Measurements from ENCODE around the gene TTK. TPM values are rescaled to one million over a fixed set of nuclear protein-coding genes. Genes with fewer than 3 reads are reported as not detected.
"Not testable (repeated sequence)": the region's sequence is repeated elsewhere in the genome, so short reads cannot be mapped to it uniquely, and the experiment has no call there.

The TTK gene
- total and polyA plus RNA-seq, 4 donors: 0.45 to 1.6 (median 0.84) TPM; not detected in 1

- intact Hi-C loops (cut with DNase I): no loop called here
- ATAC-seq (ENCODE audit: low FRiP score) (no peak), DNase-seq (no peak)
- Histone ChIP-seq H3K27ac (ENCODE audit: low read depth in 1 of 2, low read length in 2 of 2) (no peak overlapping the region), H3K36me3 (ENCODE audit: control insufficient read depth in 1 of 2, insufficient read depth in 2 of 2, low read length in 1 of 2) (no peaks in the 10 kb centered on the region), H3K4me3 (ENCODE audit: low read length in 2 of 2) (no peak overlapping the region), H3K9me3 (ENCODE audit: control insufficient read depth, low read length) (no peaks in the 10 kb centered on the region), H3K4me1 (ENCODE audit: control insufficient read depth in 1 of 2, insufficient read depth in 2 of 2, low read length in 2 of 2) (no peaks in the 10 kb centered on the region), H3K27me3 (ENCODE audit: control insufficient read depth in 1 of 2, insufficient read depth in 2 of 2, low read length in 1 of 2) (no peaks in the 10 kb centered on the region)
Measured at GRCh38 chr6:80060774-80061173, 56.3 kb downstream of the TTK start.

- 31 to 43% methylated on average over 7 of the region's 7 CpGs for WGBS, 2 donors
- DNase-seq; intact Hi-C loops (cut with DNase I); H3K9me3 ChIP-seq (ENCODE audit: control insufficient read depth, low read length); H3K4me1 ChIP-seq (ENCODE audit: control insufficient read depth in 1 of 2, insufficient read depth in 2 of 2, low read length in 2 of 2); ATAC-seq (ENCODE audit: low FRiP score); H3K36me3 ChIP-seq (ENCODE audit: control insufficient read depth in 1 of 2, insufficient read depth in 2 of 2, low read length in 1 of 2); H3K27me3 ChIP-seq (ENCODE audit: control insufficient read depth in 1 of 2, insufficient read depth in 2 of 2, low read length in 1 of 2); H3K4me3 ChIP-seq (ENCODE audit: low read length in 2 of 2); H3K27ac ChIP-seq (ENCODE audit: low read depth in 1 of 2, low read length in 2 of 2): not testable (repeated sequence)
Measured at GRCh38 chr6:80068146-80068545, 63.7 kb downstream of the TTK start.

GRCh38 chr6:80070431-80070830, 66.0 kb downstream of the TTK start:
- DNase-seq; H3K27me3 ChIP-seq (ENCODE audit: control insufficient read depth in 1 of 2, insufficient read depth in 2 of 2, low read length in 1 of 2); intact Hi-C loops (cut with DNase I); H3K27ac ChIP-seq (ENCODE audit: low read depth in 1 of 2, low read length in 2 of 2); H3K4me3 ChIP-seq (ENCODE audit: low read length in 2 of 2); H3K9me3 ChIP-seq (ENCODE audit: control insufficient read depth, low read length); ATAC-seq (ENCODE audit: low FRiP score); H3K4me1 ChIP-seq (ENCODE audit: control insufficient read depth in 1 of 2, insufficient read depth in 2 of 2, low read length in 2 of 2); H3K36me3 ChIP-seq (ENCODE audit: control insufficient read depth in 1 of 2, insufficient read depth in 2 of 2, low read length in 1 of 2): not testable (repeated sequence)
- 92% methylated on average over 19 of the region's 19 CpGs for WGBS, 2 donors

GRCh38 chr6:80077067-80077466, 72.6 kb downstream of the TTK start:
- H3K4me1 ChIP-seq (ENCODE audit: control insufficient read depth in 1 of 2, insufficient read depth in 2 of 2, low read length in 2 of 2): no peaks in the 10 kb centered on the region
- DNase-seq: no peak
- no peak overlapping the region for H3K4me3 ChIP-seq (ENCODE audit: low read length in 2 of 2)
- 77 to 91% methylated on average over 1 of the region's 1 CpG for WGBS, 2 donors
- H3K9me3 ChIP-seq (ENCODE audit: control insufficient read depth, low read length): peaks cover 6% of the 10 kb centered on the region
- ATAC-seq (ENCODE audit: low FRiP score): no peak
- no peaks in the 10 kb centered on the region for H3K36me3 ChIP-seq (ENCODE audit: control insufficient read depth in 1 of 2, insufficient read depth in 2 of 2, low read length in 1 of 2)
- intact Hi-C loops (cut with DNase I): no loop called here
- H3K27ac ChIP-seq (ENCODE audit: low read depth in 1 of 2, low read length in 2 of 2): no peak overlapping the region
- H3K27me3 ChIP-seq (ENCODE audit: control insufficient read depth in 1 of 2, insufficient read depth in 2 of 2, low read length in 1 of 2): no peaks in the 10 kb centered on the region

- WGBS, 2 donors: 89% methylated on average over 6 of the region's 6 CpGs
- Histone ChIP-seq H3K4me3 (ENCODE audit: low read length in 2 of 2) (no peak overlapping the region), H3K27ac (ENCODE audit: low read depth in 1 of 2, low read length in 2 of 2) (no peak overlapping the region), H3K9me3 (ENCODE audit: control insufficient read depth, low read length) (no peaks in the 10 kb centered on the region), H3K4me1 (ENCODE audit: control insufficient read depth in 1 of 2, insufficient read depth in 2 of 2, low read length in 2 of 2) (no peaks in the 10 kb centered on the region), H3K27me3 (ENCODE audit: control insufficient read depth in 1 of 2, insufficient read depth in 2 of 2, low read length in 1 of 2) (no peaks in the 10 kb centered on the region), H3K36me3 (ENCODE audit: control insufficient read depth in 1 of 2, insufficient read depth in 2 of 2, low read length in 1 of 2) (no peaks in the 10 kb centered on the region)
- no peak for DNase-seq
- intact Hi-C loops (cut with DNase I): no loop called here
- no peak for ATAC-seq (ENCODE audit: low FRiP score)
Measured at GRCh38 chr6:80088637-80089036, 84.2 kb downstream of the TTK start.

- DNase-seq (no peak), ATAC-seq (ENCODE audit: low FRiP score) (no peak)
- no peak overlapping the region for H3K27ac ChIP-seq (ENCODE audit: low read depth in 1 of 2, low read length in 2 of 2)
- no peaks in the 10 kb centered on the region for H3K4me1 ChIP-seq (ENCODE audit: control insufficient read depth in 1 of 2, insufficient read depth in 2 of 2, low read length in 2 of 2)
- H3K4me3 ChIP-seq (ENCODE audit: low read length in 2 of 2): no peak overlapping the region
- H3K27me3 ChIP-seq (ENCODE audit: control insufficient read depth in 1 of 2, insufficient read depth in 2 of 2, low read length in 1 of 2): no peaks in the 10 kb centered on the region
- intact Hi-C loops (cut with DNase I): loop anchor here in 1 of 2 donors (5.0 kb wide), 1 partner anchor 144 kb away; the partner anchor contains the start of gene ELOVL4
- no peaks in the 10 kb centered on the region for H3K36me3 ChIP-seq (ENCODE audit: control insufficient read depth in 1 of 2, insufficient read depth in 2 of 2, low read length in 1 of 2)
- H3K9me3 ChIP-seq (ENCODE audit: control insufficient read depth, low read length): no peaks in the 10 kb centered on the region
Measured at GRCh38 chr6:80091506-80091905, 87.1 kb downstream of the TTK start.

Other genes with a start within 250 kb of the TTK start
- 1 to 10 TPM; 2.4 to 3.3 TPM for gene ELOVL4, start 57.1 kb upstream of the TTK start, total RNA-seq
- gene ELOVL4, start 57.1 kb upstream of the TTK start, polyA plus RNA-seq: 1 to 10 TPM; 1.6 to 2.3 TPM
- 10 to 100 TPM; 19.7 to 19.9 TPM for gene BCKDHB, start 102.0 kb downstream of the TTK start, total RNA-seq
- 10 to 100 TPM; 11.7 to 13.4 TPM for gene BCKDHB, start 102.0 kb downstream of the TTK start, polyA plus RNA-seq

All from aorta (tissue), 5 donors.